DOHH2 (cell line): ENCODE measurements around the gene LRRC8D.

Experiments
- H3F3A ChIP-seq: fragments of 200-600 bp; sonication (generic), shearing (Covaris generic); 2 replicates; pipeline ENCODE4 v1.6.0; 2016; ENCODE audit warnings: antibody characterized with exemption, mild to moderate bottlenecking; ENCODE audit not compliant: control insufficient read depth, insufficient read depth
- H3K27ac ChIP-seq: fragments of 200-600 bp; sonication (generic); 2 replicates; pipeline ENCODE4 v1.5.1; 2014; ENCODE audit warnings: low read depth, mild to moderate bottlenecking, low read length, moderate library complexity
- H3K27me3 ChIP-seq: fragments of 200-600 bp; sonication (generic); 2 replicates; pipeline ENCODE4 v1.6.1; 2014; ENCODE audit warnings: mild to moderate bottlenecking, low read length, mixed read lengths; ENCODE audit not compliant: control insufficient read depth
- H3K36me3 ChIP-seq: fragments of 200-600 bp; sonication (generic); 2 replicates; pipeline ENCODE4 v1.6.1; 2014; ENCODE audit warnings: mild to moderate bottlenecking, low read length, moderate library complexity, mixed read lengths; ENCODE audit not compliant: control insufficient read depth
- H3K4me1 ChIP-seq: fragments of 200-600 bp; sonication (generic); 2 replicates; pipeline ENCODE4 v1.6.1; 2014; ENCODE audit warnings: mild to moderate bottlenecking, low read length, mixed read lengths; ENCODE audit not compliant: control insufficient read depth
- H3K4me2 ChIP-seq: fragments of 200-600 bp; sonication (generic); 2 replicates; pipeline ENCODE4 v1.6.0; 2014; ENCODE audit warnings: mild to moderate bottlenecking, low read length, moderate library complexity
- H3K4me3 ChIP-seq: fragments of 200-600 bp; sonication (generic); 2 replicates; pipeline ENCODE4 v1.5.1; 2014; ENCODE audit warnings: mild to moderate bottlenecking, low read length, mixed read lengths
- H3K79me2 ChIP-seq: fragments of 200-600 bp; sonication (generic); 2 replicates; pipeline ENCODE4 v1.6.1; 2014; ENCODE audit warnings: mild to moderate bottlenecking, low read length, mixed read lengths; ENCODE audit not compliant: control insufficient read depth
- H3K9me2 ChIP-seq: fragments of 200-600 bp; sonication (generic); replicated peaks from 2 replicates; pipeline ENCODE4 v1.6.1; 2014; ENCODE audit warnings: mild to moderate bottlenecking, low read length, mixed read lengths; ENCODE audit not compliant: control insufficient read depth
- H3K9me3 ChIP-seq: fragments of 200-600 bp; sonication (generic); 2 replicates; pipeline ENCODE4 v1.6.1; 2014; ENCODE audit warnings: antibody characterized with exemption, low read length, mixed read lengths; ENCODE audit not compliant: control insufficient read depth, insufficient read depth
- H4K20me1 ChIP-seq: fragments of 200-600 bp; sonication (generic); 2 replicates; pipeline ENCODE4 v1.6.0; 2014; ENCODE audit warnings: low read depth, mild to moderate bottlenecking, antibody characterized with exemption, low read length, moderate library complexity; ENCODE audit not compliant: control insufficient read depth, insufficient read depth
- EZH2phosphoT487 ChIP-seq: fragments of 200-600 bp; sonication (generic); IDR thresholded peaks from 2 replicates; pipeline ENCODE4 v1.6.1; 2017; ENCODE audit warnings: borderline replicate concordance, mild to moderate bottlenecking, antibody characterized with exemption, low read length, moderate library complexity, mixed read lengths
- TF ChIP-seq, protein P1 (sequence below): fragments of 200-600 bp; sonication (generic); IDR thresholded peaks from one replicate; pipeline ENCODE4 v1.5.1; 2014; ENCODE audit warnings: antibody characterized with exemption, mild to moderate bottlenecking, low read depth, low read length; ENCODE audit not compliant: poor library complexity, severe bottlenecking

LRRC8D gene

DNA sequence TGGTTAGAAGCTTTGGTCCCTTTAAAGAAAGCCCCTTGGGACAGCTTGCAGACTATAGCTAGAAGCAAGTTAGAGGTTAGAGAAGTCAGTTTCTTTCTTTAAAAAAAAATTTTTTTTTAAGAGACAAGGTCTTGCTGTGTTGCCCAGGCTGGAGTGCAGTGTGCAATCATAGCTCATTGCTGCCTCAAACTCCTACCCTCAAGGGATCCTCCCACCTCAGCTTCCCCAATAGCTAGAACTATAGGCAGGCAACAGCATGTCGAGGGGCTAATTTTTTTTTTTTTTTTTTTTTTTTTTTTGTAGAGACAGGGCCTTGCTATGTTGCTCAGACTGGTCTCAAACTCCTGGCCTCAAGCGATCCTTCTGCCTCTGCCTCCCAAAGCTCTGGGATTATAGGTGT lies 129.9 kb downstream of the LRRC8D start:
- no peak for TF ChIP-seq EZH2phosphoT487
- TF ChIP-seq, protein P1, sequence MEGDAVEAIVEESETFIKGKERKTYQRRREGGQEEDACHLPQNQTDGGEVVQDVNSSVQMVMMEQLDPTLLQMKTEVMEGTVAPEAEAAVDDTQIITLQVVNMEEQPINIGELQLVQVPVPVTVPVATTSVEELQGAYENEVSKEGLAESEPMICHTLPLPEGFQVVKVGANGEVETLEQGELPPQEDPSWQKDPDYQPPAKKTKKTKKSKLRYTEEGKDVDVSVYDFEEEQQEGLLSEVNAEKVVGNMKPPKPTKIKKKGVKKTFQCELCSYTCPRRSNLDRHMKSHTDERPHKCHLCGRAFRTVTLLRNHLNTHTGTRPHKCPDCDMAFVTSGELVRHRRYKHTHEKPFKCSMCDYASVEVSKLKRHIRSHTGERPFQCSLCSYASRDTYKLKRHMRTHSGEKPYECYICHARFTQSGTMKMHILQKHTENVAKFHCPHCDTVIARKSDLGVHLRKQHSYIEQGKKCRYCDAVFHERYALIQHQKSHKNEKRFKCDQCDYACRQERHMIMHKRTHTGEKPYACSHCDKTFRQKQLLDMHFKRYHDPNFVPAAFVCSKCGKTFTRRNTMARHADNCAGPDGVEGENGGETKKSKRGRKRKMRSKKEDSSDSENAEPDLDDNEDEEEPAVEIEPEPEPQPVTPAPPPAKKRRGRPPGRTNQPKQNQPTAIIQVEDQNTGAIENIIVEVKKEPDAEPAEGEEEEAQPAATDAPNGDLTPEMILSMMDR, result no peak
- H3K4me1 ChIP-seq, result peaks cover 26% of the 10 kb centered on the region

DNA sequence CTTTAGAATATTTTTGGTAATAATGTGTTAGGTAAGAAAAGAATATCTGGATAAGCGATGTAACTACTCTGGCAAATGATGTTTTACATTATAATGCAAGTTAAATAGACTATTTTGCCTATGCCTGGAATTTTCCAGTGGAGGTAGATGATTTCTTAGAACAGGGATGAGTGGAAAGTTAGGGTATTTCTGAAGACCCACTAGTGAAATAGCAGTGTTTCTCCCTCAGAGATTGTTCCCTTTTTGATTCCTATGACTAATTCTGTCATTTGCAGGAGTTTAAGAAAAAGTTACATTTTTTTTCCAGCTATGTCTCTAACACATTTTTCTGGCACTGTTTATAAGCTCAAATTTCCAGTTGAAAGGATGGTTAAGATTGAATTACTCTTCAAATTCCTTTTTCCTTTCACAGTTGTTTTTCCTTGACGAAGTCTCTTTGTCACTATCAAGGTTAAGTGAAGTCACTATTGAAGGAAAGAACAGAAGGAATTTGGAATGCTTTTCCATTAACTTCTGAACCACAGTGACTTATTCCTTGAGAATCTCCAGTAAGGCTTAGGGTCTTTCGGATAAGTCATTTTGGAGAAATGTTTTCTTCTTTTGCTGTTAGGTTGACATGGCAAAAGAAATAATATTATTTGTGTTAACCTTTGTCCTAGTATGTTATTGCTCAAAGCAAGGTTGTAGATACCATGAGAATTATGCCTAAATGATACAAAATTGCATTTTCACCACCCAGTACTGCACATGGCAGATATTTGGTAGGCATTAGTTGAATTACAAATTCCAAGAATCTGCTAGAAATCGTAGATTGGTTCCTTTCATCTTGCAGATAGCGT lies 131.2 kb downstream of the LRRC8D start:
- TF ChIP-seq EZH2phosphoT487, result no peak
- TF ChIP-seq, protein P1, result no peak
- no peak overlapping the region for H3K27ac ChIP-seq
- no peaks in the 10 kb centered on the region for H3F3A ChIP-seq
- peaks cover 23% of the 10 kb centered on the region for H3K4me1 ChIP-seq
- no peaks in the 10 kb centered on the region for H4K20me1 ChIP-seq
- H3K9me2 ChIP-seq, result no peaks in the 10 kb centered on the region
- H3K4me3 ChIP-seq, result no peak overlapping the region
- no peaks in the 10 kb centered on the region for H3K36me3 ChIP-seq
- H3K4me2 ChIP-seq, result no peak overlapping the region
- no peaks in the 10 kb centered on the region for H3K9me3 ChIP-seq
- H3K79me2 ChIP-seq, result no peaks in the 10 kb centered on the region
- H3K27me3 ChIP-seq, result no peaks in the 10 kb centered on the region

More for the DNA sequence above, 129.9 kb downstream of the LRRC8D start:
- H3K4me2 ChIP-seq, result no peak overlapping the region
- H3K9me3 ChIP-seq, result no peaks in the 10 kb centered on the region
- H3K27ac ChIP-seq, result no peak overlapping the region
- H3F3A ChIP-seq, result no peaks in the 10 kb centered on the region
- H3K79me2 ChIP-seq, result no peaks in the 10 kb centered on the region
- no peaks in the 10 kb centered on the region for H3K36me3 ChIP-seq
- H3K9me2 ChIP-seq, result no peaks in the 10 kb centered on the region
- H4K20me1 ChIP-seq, result no peaks in the 10 kb centered on the region
- H3K4me3 ChIP-seq, result no peak overlapping the region
- no peaks in the 10 kb centered on the region for H3K27me3 ChIP-seq

DNA sequence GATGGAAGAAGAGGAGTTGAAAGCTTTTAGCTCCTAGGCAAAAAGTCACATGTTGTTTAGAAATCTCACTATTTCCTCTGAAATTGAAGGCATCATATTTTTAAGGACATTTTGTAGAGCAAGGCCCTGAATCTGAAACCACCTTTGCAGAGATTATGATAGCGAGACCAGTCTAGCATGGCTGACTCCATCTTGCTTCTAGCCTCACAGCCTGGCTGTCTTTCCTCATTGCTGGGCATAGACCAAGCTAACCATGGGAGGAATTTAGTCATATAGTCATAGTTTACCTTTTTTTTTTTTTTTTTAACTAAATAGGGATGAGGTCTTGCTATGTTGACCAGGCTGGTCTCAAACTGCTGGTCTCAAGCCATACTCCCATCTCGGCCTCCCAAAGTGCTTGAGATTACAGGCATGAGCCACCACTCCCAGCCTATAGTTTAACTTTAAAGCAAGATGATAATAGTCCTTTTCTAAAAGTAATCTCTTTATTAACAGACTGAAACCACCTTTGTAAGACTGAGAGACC lies 131.8 kb downstream of the LRRC8D start:
- Histone ChIP-seq H3K9me2 (no peaks in the 10 kb centered on the region), H3F3A (no peaks in the 10 kb centered on the region), H3K79me2 (no peaks in the 10 kb centered on the region), H3K27me3 (no peaks in the 10 kb centered on the region), H3K4me1 (peaks cover 23% of the 10 kb centered on the region), H3K4me3 (no peak overlapping the region), H3K4me2 (no peak overlapping the region), H3K36me3 (no peaks in the 10 kb centered on the region), H3K27ac (no peak overlapping the region), H3K9me3 (no peaks in the 10 kb centered on the region), H4K20me1 (no peaks in the 10 kb centered on the region)
- no peak for TF ChIP-seq EZH2phosphoT487
- TF ChIP-seq, protein P1, result no peak
